Measurements from ENCODE around the gene MPST.

DNA sequence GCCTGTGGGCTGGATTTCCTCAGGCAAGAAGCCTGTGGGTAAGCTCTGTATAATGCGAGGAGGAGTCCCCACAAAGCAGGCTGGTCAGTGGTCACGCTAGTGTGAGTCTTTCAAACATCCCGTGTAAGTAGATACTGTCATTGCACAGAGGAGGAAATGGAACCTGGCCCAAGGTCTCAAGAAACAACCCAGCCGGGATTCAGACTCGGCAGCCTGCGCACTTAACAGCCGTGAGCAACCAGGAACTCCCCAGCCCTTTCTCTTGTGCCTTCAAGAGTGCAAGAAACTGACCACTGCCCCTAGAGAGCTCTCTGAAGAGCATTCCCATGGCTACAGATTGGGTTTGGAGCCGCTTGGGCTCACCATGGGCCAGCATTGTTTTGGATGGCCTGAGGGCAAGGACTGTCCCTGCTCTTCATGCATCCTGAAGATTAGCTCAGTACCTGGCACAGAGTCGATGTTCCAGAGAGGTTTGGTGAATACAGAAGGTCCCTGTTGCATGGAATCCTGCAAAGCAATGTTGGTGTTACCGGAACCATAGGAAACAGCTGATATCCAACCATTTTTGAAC, 6.0 kb downstream of the MPST start:
- TF ChIP-seq, protein P1, sequence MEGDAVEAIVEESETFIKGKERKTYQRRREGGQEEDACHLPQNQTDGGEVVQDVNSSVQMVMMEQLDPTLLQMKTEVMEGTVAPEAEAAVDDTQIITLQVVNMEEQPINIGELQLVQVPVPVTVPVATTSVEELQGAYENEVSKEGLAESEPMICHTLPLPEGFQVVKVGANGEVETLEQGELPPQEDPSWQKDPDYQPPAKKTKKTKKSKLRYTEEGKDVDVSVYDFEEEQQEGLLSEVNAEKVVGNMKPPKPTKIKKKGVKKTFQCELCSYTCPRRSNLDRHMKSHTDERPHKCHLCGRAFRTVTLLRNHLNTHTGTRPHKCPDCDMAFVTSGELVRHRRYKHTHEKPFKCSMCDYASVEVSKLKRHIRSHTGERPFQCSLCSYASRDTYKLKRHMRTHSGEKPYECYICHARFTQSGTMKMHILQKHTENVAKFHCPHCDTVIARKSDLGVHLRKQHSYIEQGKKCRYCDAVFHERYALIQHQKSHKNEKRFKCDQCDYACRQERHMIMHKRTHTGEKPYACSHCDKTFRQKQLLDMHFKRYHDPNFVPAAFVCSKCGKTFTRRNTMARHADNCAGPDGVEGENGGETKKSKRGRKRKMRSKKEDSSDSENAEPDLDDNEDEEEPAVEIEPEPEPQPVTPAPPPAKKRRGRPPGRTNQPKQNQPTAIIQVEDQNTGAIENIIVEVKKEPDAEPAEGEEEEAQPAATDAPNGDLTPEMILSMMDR (IDR thresholded peaks at IDR 0.05), result no peak
- TF ChIP-seq POLR2A (IDR thresholded peaks at IDR 0.05), result no peak
